OCI-LY3 (cell line): ENCODE measurements around the gene ZNF556.

ENCODE experiments used
- H2AFZ ChIP-seq: fragments of 200-600, 300-600 bp; shearing (Covaris generic); 2 replicates; pipeline ENCODE4 v1.6.0; 2014; ENCODE audit warnings: antibody characterized with exemption, low read depth, low read length
- H3K27ac ChIP-seq: fragments of 200-600, 300-600 bp; sonication (generic); 2 replicates; pipeline ENCODE4 v1.5.1; 2014; ENCODE audit warnings: mild to moderate bottlenecking, low read length, moderate library complexity, mixed read lengths
- H3K27me3 ChIP-seq: fragments of 200-600, 300-600 bp; sonication (generic); 2 replicates; pipeline ENCODE4 v1.6.1; 2014; ENCODE audit warnings: low read depth, low read length, mixed read lengths
- H3K36me3 ChIP-seq: fragments of 200-600, 300-600 bp; sonication (generic); replicated peaks from 2 replicates; pipeline ENCODE3; 2014; ENCODE audit warnings: low read depth, low read length, mixed read lengths
- H3K4me1 ChIP-seq: fragments of 300-600, 200-600 bp; sonication (generic); 2 replicates; pipeline ENCODE4 v1.6.1; 2014; ENCODE audit warnings: low read length, mixed read lengths
- H3K4me2 ChIP-seq: fragments of 200-600, 300-600 bp; sonication (generic); 2 replicates; pipeline ENCODE4 v1.6.1; 2014; ENCODE audit warnings: low read length, mixed read lengths
- H3K4me3 ChIP-seq: fragments of 300-600, 200-600 bp; sonication (generic); 2 replicates; pipeline ENCODE4 v1.5.1; 2014; ENCODE audit warnings: antibody characterized with exemption, mild to moderate bottlenecking, low read length, moderate library complexity
- H3K79me2 ChIP-seq: fragments of 300-600, 200-600 bp; shearing (Covaris generic); 2 replicates; pipeline ENCODE4 v1.6.1; 2014; ENCODE audit warnings: mild to moderate bottlenecking, low read length, mixed read lengths
- H3K9ac ChIP-seq: fragments of 300-600, 200-600 bp; shearing (Covaris generic); 2 replicates; pipeline ENCODE4 v1.6.0; 2014; ENCODE audit warnings: mild to moderate bottlenecking, low read length, moderate library complexity
- H3K9me3 ChIP-seq: fragments of 200-600, 300-600 bp; shearing (Covaris generic); 2 replicates; pipeline ENCODE4 v1.6.1; 2014; ENCODE audit warnings: low read length, mixed read lengths; ENCODE audit not compliant: insufficient read depth
- H4K20me1 ChIP-seq: fragments of 200-600, 300-600 bp; sonication (generic); 2 replicates; pipeline ENCODE4 v1.6.1; 2016; ENCODE audit warnings: low read length, mixed read lengths; ENCODE audit not compliant: insufficient read depth
- CTCF ChIP-seq: fragments of 200-600, 300-600 bp; sonication (generic); IDR thresholded peaks from 2 replicates; pipeline ENCODE4 v1.5.1; 2014; ENCODE audit warnings: antibody characterized with exemption, low read length, low read depth
- EZH2phosphoT487 ChIP-seq: fragments of 200-600 bp; shearing (Covaris generic); IDR thresholded peaks from 2 replicates; pipeline ENCODE4 v1.6.1; 2018; ENCODE audit warnings: antibody characterized with exemption, mixed run types, low read depth

ZNF556 gene

GRCh38 chr19:2867025-2867991 is at the start of gene ZNF556:
ZNF556 (plus strand) TSS chr19:2867335; CDS start chr19:2867422, 87 bp downstream.
- Histone ChIP-seq H3K4me1 (no peaks in the 10 kb centered on the region), H3K79me2 (no peaks in the 10 kb centered on the region), H3K4me2 (no peak within 1 kb of the TSS), H3K9ac (no peak within 1 kb of the TSS), H3K36me3 (no peaks in the 10 kb centered on the region), H3K4me3 (no peak within 1 kb of the TSS), H3K9me3 (no peaks in the 10 kb centered on the region), H2AFZ (no peak within 1 kb of the TSS), H3K27me3 (no peaks in the 10 kb centered on the region), H4K20me1 (no peaks in the 10 kb centered on the region), H3K27ac (no peak within 1 kb of the TSS)
- no peak for TF ChIP-seq CTCF
- TF ChIP-seq EZH2phosphoT487: no peak

- Histone ChIP-seq H2AFZ (peak within 1 kb of the TSS; percentile 40), H3K79me2 (peaks cover 4% of the 10 kb centered on the region), H3K9me3 (no peaks in the 10 kb centered on the region), H3K9ac (peak within 1 kb of the TSS; percentile 70), H3K27ac (peak within 1 kb of the TSS; percentile 31; the same call in 1 of the 2 replicates), H3K36me3 (peaks cover 25% of the 10 kb centered on the region), H3K4me1 (peaks cover 3% of the 10 kb centered on the region; the same call in 1 of the 2 replicates), H3K4me2 (peak within 1 kb of the TSS; percentile 99), H3K27me3 (no peaks in the 10 kb centered on the region), H4K20me1 (no peaks in the 10 kb centered on the region), H3K4me3 (peak within 1 kb of the TSS; percentile 88)
- TF ChIP-seq EZH2phosphoT487 (no peak), CTCF (peak; percentile 85)
Measured at GRCh38 chr19:2819540-2820111, 47.5 kb upstream of the ZNF556 start, which contains the start of gene ZNF554. ZNF554 (plus strand) TSS chr19:2819868; CDS start chr19:2820072, 204 bp downstream.

- Histone ChIP-seq H3K4me1 (peaks cover 3% of the 10 kb centered on the region; the same call in 1 of the 2 replicates), H4K20me1 (no peaks in the 10 kb centered on the region), H2AFZ (peak overlapping the region; percentile 40), H3K4me2 (peak overlapping the region; percentile 99), H3K4me3 (peak overlapping the region; percentile 88), H3K9ac (peak overlapping the region; percentile 70), H3K27ac (no peak overlapping the region), H3K27me3 (no peaks in the 10 kb centered on the region), H3K79me2 (peaks cover 4% of the 10 kb centered on the region), H3K9me3 (no peaks in the 10 kb centered on the region), H3K36me3 (peaks cover 19% of the 10 kb centered on the region)
- no peak for TF ChIP-seq EZH2phosphoT487
- TF ChIP-seq CTCF: no peak
Measured at GRCh38 chr19:2820112-2820702, 46.9 kb upstream of the ZNF556 start.

GRCh38 chr19:2822846-2823245 is 44.3 kb upstream of the ZNF556 start:
- H3K4me2 ChIP-seq: no peak overlapping the region
- H3K79me2 ChIP-seq: peaks cover 4% of the 10 kb centered on the region
- H3K4me1 ChIP-seq: peaks cover 3% of the 10 kb centered on the region; the same call in 1 of the 2 replicates
- H3K27ac ChIP-seq: no peak overlapping the region
- no peaks in the 10 kb centered on the region for H4K20me1 ChIP-seq
- H3K36me3 ChIP-seq: peaks cover 14% of the 10 kb centered on the region
- H2AFZ ChIP-seq: no peak overlapping the region
- H3K4me3 ChIP-seq: no peak overlapping the region
- H3K27me3 ChIP-seq: no peaks in the 10 kb centered on the region
- H3K9ac ChIP-seq: no peak overlapping the region
- TF ChIP-seq CTCF: no peak
- TF ChIP-seq EZH2phosphoT487: no peak
- H3K9me3 ChIP-seq: peaks cover 9% of the 10 kb centered on the region; the same call in 1 of the 2 replicates
